ENCODE results near the gene POLR1C.
"Not testable (repeated sequence)": the region's sequence is repeated elsewhere in the genome, so short reads cannot be mapped to it uniquely, and the experiment has no call there.

POLR1C gene

DNA sequence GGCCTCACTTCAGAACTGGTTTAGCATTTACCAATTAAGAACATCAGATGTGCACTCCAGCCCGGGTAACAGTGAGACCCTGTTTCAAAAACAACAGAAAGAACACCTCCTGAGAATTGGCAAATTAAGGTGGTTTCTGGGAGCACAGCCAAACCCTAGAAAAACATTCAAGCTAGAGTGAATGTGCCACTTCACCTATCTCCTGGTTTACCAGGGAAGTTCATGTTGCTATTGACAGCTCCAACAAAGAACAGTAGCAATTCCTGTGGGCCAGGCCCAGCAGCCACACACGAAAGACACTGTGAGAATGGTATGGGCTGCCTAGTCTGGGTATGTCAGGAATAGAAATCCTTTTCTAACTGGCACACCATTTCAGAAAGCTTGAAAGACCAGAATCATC lies 4.9 kb downstream of the POLR1C start:
- DNase-seq (ENCODE audit: low read depth), result no peak
- TF ChIP-seq, protein P1, sequence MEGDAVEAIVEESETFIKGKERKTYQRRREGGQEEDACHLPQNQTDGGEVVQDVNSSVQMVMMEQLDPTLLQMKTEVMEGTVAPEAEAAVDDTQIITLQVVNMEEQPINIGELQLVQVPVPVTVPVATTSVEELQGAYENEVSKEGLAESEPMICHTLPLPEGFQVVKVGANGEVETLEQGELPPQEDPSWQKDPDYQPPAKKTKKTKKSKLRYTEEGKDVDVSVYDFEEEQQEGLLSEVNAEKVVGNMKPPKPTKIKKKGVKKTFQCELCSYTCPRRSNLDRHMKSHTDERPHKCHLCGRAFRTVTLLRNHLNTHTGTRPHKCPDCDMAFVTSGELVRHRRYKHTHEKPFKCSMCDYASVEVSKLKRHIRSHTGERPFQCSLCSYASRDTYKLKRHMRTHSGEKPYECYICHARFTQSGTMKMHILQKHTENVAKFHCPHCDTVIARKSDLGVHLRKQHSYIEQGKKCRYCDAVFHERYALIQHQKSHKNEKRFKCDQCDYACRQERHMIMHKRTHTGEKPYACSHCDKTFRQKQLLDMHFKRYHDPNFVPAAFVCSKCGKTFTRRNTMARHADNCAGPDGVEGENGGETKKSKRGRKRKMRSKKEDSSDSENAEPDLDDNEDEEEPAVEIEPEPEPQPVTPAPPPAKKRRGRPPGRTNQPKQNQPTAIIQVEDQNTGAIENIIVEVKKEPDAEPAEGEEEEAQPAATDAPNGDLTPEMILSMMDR (IDR thresholded peaks at IDR 0.05; ENCODE audit: low read depth, low read length, missing control alignments), result no peak
- H3K4me3 ChIP-seq (ENCODE audit: low read depth, low read length), result no peak overlapping the region

GRCh38 chr6:43522547-43523261 lies 5.8 kb downstream of the POLR1C start:
- H3K4me3 ChIP-seq (ENCODE audit: low read depth, low read length), result no peak overlapping the region
- DNase-seq (ENCODE audit: low read depth), result no peak
- TF ChIP-seq, protein P1 (IDR thresholded peaks at IDR 0.05; ENCODE audit: low read depth, low read length, missing control alignments), result no peak

DNA sequence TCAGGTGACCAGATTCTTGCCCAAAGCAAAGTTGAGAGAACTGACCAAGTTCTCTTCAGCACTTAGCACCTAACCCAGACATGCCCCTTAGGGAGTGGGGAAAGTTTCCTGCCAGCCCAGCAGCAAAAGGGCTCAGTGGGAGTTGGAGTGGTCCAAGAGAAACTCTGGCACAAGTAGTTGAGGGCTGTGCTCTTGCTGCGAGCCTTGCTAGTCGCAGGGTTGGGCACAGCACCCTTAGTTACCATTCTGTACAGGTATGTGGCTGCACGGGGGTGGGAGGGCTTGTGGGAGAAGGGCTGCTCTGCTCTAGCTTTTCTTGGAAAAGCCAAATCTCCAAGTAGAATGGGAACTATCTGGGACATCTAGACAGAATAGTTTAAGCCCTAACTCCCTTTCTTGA lies 6.4 kb downstream of the POLR1C start:
- DNase-seq (ENCODE audit: low read depth), result no peak
- H3K4me3 ChIP-seq (ENCODE audit: low read depth, low read length), result no peak overlapping the region
- TF ChIP-seq, protein P1 (IDR thresholded peaks at IDR 0.05; ENCODE audit: low read depth, low read length, missing control alignments), result no peak

- no peak for DNase-seq (ENCODE audit: low read depth)
- TF ChIP-seq, protein P1 (IDR thresholded peaks at IDR 0.05; ENCODE audit: low read depth, low read length, missing control alignments), result no peak
Observed at GRCh38 chr6:43524483-43524961, 7.6 kb downstream of the POLR1C start.

DNA sequence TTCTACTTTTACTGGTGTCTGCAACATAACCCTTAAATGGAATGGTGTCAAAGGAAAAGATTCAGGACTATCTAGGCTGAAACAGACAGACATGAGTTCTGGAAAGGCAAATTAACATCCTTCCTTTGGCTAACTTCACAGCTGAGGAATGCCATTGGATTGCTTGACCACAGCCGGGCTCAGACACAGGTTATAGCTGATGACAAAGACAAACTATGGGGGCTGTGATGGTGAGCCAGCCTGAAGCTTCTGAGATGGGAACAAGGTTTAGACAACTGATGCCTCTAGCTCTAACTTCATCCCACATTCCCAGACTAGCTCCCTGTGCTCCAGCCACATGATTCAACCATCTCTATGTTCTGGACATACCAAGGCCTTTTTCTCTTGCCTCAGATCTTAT lies 15.3 kb downstream of the POLR1C start:
- no peak overlapping the region for H3K4me3 ChIP-seq (ENCODE audit: low read depth, low read length)
- DNase-seq (ENCODE audit: low read depth), result no peak
- TF ChIP-seq, protein P1 (IDR thresholded peaks at IDR 0.05; ENCODE audit: low read depth, low read length, missing control alignments), result no peak

More at GRCh38 chr6:43524483-43524961, 7.6 kb downstream of the POLR1C start:
- H3K4me3 ChIP-seq (ENCODE audit: low read depth, low read length), result no peak overlapping the region

DNA sequence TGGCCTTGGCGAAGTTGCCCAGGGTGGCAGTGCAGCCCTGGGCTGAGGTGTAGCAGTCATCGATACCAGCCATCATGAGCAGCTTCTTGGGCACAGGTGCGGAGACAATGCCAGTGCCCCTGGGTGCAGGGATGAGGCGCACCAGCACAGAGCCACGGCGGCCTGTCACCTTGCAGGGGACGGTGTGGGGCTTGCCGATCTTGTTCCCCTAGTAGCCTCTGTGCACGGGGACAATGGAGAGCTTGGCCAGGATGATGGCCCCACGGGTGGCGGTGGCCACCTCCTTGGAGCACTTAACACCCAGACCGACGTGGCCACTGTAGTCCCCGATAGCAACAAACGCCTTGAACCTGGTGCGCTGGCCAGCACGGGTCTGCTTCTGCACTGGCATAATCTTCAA lies 22.1 kb downstream of the POLR1C start:
- DNase-seq (ENCODE audit: low read depth); H3K4me3 ChIP-seq (ENCODE audit: low read depth, low read length): not testable (repeated sequence)

- H3K4me3 ChIP-seq (ENCODE audit: low read depth, low read length); DNase-seq (ENCODE audit: low read depth): not testable (repeated sequence)
Observed at GRCh38 chr6:43539409-43539808, 22.5 kb downstream of the POLR1C start.

- TF ChIP-seq, protein P1 (IDR thresholded peaks at IDR 0.05; ENCODE audit: low read depth, low read length, missing control alignments), result no peak
- no peak for DNase-seq (ENCODE audit: low read depth)
- no peak overlapping the region for H3K4me3 ChIP-seq (ENCODE audit: low read depth, low read length)
Observed at GRCh38 chr6:43540507-43540906, 23.6 kb downstream of the POLR1C start.
